SH-SY5Y (cell line): ENCODE measurements around the gene MACF1.

Source experiments
- GATA2 ChIP-seq: IDR thresholded peaks from 2 replicates; pipeline ENCODE4 v1.6.1; 2011; ENCODE audit warnings: mild to moderate bottlenecking, low read depth, low read length
- GATA3 ChIP-seq: IDR thresholded peaks from 2 replicates; pipeline ENCODE4 v1.6.1; 2011; ENCODE audit warnings: low read depth, mild to moderate bottlenecking, low read length, moderate library complexity

- no peak for TF ChIP-seq GATA2
- no peak for TF ChIP-seq GATA3
Measured at GRCh38 chr1:39163469-39163868, 41.0 kb upstream of the MACF1 start.
